ENCODE measurements around the gene LRRC8E.
A peak's percentile ranks its signal among the peaks of the same experiment; 100 is the strongest.

LRRC8E gene

GRCh38 chr19:7860714-7861618 is 27.3 kb upstream of the LRRC8E start:
- Histone ChIP-seq H3K9ac (ENCODE audit: low read length in 5 of 5) (no peak overlapping the region), H3K4me3 (ENCODE audit: low read depth in 1 of 5, low read length in 5 of 5) (no peak overlapping the region), H3K27me3 (ENCODE audit: control insufficient read depth in 5 of 5, insufficient read depth in 4 of 5, low read length in 5 of 5) (peaks cover 0 to 33% (median 28%) of the 10 kb centered on the region in 5 donors), H3K9me3 (ENCODE audit: control insufficient read depth in 5 of 5, low read length in 5 of 5) (no peaks in the 10 kb centered on the region), H3K4me1 (ENCODE audit: control insufficient read depth in 5 of 5, insufficient read depth in 5 of 5, low read length in 5 of 5) (peaks cover 0 to 12% (median 7%) of the 10 kb centered on the region in 5 donors), H3K36me3 (ENCODE audit: control insufficient read depth in 5 of 5, insufficient read depth in 5 of 5, low read length in 5 of 5) (peaks cover 0 to 28% (median 10%) of the 10 kb centered on the region in 5 donors), H3K27ac (ENCODE audit: low read depth, low read length) (no peak overlapping the region)

DNA sequence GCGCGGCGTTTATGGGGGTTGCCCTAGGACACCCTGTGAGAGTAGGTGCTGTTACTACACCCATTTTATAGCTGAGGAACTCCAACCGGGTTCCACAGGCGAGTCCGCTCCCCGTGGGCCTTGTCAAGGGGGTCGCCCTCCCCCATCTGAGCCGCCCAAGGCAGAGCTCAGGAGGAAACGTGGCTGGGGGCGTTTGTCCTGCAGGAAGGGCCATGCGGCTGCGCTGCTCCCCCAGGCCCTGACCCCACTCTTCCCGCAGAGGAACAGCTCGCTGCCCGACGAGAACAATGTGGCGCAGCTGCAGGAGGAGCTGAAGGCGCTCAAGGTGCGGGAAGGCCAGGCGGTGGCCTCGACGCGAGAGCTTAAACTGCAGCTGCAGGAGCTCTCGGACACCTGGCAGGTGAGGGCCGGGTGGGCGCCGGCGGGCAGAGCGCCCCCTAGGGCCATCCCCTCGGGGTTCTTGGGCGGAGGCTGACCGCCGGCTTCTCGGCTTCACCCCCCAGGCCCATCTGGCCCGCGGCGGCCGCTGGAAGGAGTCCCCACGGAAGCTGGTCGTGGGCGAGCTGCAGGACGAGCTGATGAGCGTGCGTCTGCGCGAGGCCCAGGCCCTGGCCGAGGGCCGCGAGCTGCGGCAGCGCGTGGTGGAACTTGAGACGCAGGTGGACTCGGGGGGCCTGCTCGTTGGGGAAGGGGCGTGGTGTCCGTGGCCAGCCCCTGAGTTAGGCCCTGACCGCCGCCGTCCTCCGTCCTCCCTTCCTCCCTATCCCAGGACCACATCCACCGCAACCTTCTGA is 26.5 kb upstream of the LRRC8E start:
- Histone ChIP-seq H3K27me3 (ENCODE audit: control insufficient read depth in 5 of 5, insufficient read depth in 4 of 5, low read length in 5 of 5) (peaks cover 0 to 38% (median 34%) of the 10 kb centered on the region in 5 donors), H3K4me3 (ENCODE audit: low read depth in 1 of 5, low read length in 5 of 5) (peak overlapping the region in 1 of 5 donors; percentile 44), H3K27ac (ENCODE audit: low read depth, low read length) (no peak overlapping the region), H3K9me3 (ENCODE audit: control insufficient read depth in 5 of 5, low read length in 5 of 5) (no peaks in the 10 kb centered on the region), H3K9ac (ENCODE audit: low read length in 5 of 5) (no peak overlapping the region), H3K36me3 (ENCODE audit: control insufficient read depth in 5 of 5, insufficient read depth in 5 of 5, low read length in 5 of 5) (peaks cover 0 to 27% (median 10%) of the 10 kb centered on the region in 5 donors), H3K4me1 (ENCODE audit: control insufficient read depth in 5 of 5, insufficient read depth in 5 of 5, low read length in 5 of 5) (peaks cover 0 to 12% (median 7%) of the 10 kb centered on the region in 5 donors)

DNA sequence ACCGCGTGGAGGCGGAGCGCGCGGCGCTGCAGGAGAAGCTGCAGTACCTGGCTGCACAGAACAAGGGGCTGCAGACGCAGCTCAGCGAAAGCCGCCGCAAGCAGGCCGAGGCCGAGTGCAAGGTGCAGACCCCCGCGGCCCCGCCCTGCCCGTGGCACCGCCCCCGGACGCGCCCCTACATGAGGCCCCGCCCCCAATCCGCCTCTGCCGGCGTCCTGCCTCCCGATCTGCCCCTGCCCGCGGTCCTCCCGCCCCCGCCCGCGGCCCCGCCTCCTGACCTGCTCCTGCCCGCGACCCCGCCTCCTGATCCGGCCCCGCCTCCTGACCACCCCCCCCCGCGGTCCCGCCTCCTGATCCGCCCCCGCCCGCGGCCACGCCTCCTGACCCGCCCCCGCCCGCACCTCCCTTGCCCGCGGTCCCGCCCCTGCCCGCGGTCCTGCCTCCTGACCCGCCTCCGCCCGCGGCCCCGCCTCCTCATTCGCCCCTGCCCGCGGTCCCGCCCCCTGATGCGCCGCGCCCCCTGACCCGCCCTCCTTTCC is 25.8 kb upstream of the LRRC8E start:
- H3K27me3 ChIP-seq (ENCODE audit: control insufficient read depth in 5 of 5, insufficient read depth in 4 of 5, low read length in 5 of 5) = peaks cover 3 to 45% (median 40%) of the 10 kb centered on the region in 5 donors
- peaks cover 0 to 27% (median 10%) of the 10 kb centered on the region in 5 donors for H3K36me3 ChIP-seq (ENCODE audit: control insufficient read depth in 5 of 5, insufficient read depth in 5 of 5, low read length in 5 of 5)
- H3K9me3 ChIP-seq (ENCODE audit: control insufficient read depth in 5 of 5, low read length in 5 of 5) = no peaks in the 10 kb centered on the region
- peaks cover 0 to 12% (median 7%) of the 10 kb centered on the region in 5 donors for H3K4me1 ChIP-seq (ENCODE audit: control insufficient read depth in 5 of 5, insufficient read depth in 5 of 5, low read length in 5 of 5)
- no peak overlapping the region for H3K9ac ChIP-seq (ENCODE audit: low read length in 5 of 5)
- H3K4me3 ChIP-seq (ENCODE audit: low read depth in 1 of 5, low read length in 5 of 5) = peak overlapping the region in 1 of 5 donors; percentile 44
- H3K27ac ChIP-seq (ENCODE audit: low read depth, low read length) = no peak overlapping the region

DNA sequence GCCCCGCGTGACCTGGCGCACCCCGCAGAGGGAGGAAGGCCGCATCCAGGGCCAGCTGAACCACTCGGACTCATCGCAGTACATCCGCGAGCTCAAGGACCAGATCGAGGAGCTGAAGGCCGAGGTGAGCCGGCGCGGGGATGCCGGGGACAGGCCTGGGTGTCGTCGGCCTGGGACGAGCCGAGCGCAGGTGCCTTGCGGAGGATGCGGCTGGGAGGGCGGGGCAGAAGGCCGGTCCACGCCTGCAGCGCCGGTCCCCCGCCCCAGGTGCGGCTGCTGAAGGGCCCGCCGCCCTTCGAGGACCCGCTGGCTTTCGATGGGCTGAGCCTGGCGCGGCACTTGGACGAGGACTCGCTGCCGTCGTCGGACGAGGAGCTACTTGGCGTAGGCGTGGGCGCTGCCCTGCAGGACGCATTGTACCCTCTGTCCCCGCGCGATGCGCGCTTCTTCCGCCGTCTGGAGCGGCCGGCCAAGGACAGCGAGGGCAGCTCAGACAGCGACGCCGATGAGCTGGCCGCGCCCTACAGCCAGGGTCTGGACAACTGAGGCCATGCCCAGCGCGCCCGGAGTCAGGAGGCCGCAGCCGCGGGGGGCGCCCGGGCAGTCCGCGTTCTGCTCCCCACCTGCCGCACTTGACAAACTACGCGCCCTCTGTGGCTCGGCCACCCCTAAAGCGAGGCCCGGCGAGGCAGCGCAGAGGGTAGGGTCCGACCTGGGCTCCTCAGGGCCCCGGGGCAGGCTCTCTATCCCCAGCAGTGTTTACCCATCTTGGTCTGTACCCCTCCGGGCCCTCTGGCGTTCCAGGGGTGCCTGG is 24.9 kb upstream of the LRRC8E start:
- Histone ChIP-seq H3K9me3 (ENCODE audit: control insufficient read depth in 5 of 5, low read length in 5 of 5) (no peaks in the 10 kb centered on the region), H3K4me1 (ENCODE audit: control insufficient read depth in 5 of 5, insufficient read depth in 5 of 5, low read length in 5 of 5) (peaks cover 0 to 14% (median 9%) of the 10 kb centered on the region in 5 donors), H3K36me3 (ENCODE audit: control insufficient read depth in 5 of 5, insufficient read depth in 5 of 5, low read length in 5 of 5) (peaks cover 0 to 26% (median 10%) of the 10 kb centered on the region in 5 donors), H3K27ac (ENCODE audit: low read depth, low read length) (no peak overlapping the region), H3K27me3 (ENCODE audit: control insufficient read depth in 5 of 5, insufficient read depth in 4 of 5, low read length in 5 of 5) (peaks cover 4 to 48% (median 42%) of the 10 kb centered on the region in 5 donors), H3K4me3 (ENCODE audit: low read depth in 1 of 5, low read length in 5 of 5) (no peak overlapping the region), H3K9ac (ENCODE audit: low read length in 5 of 5) (no peak overlapping the region)

GRCh38 chr19:7863971-7864689 is 24.2 kb upstream of the LRRC8E start:
- Histone ChIP-seq H3K4me1 (ENCODE audit: control insufficient read depth in 5 of 5, insufficient read depth in 5 of 5, low read length in 5 of 5) (peaks cover 0 to 22% (median 16%) of the 10 kb centered on the region in 5 donors), H3K36me3 (ENCODE audit: control insufficient read depth in 5 of 5, insufficient read depth in 5 of 5, low read length in 5 of 5) (peaks cover 0 to 23% (median 8%) of the 10 kb centered on the region in 5 donors), H3K27ac (ENCODE audit: low read depth, low read length) (no peak overlapping the region), H3K9me3 (ENCODE audit: control insufficient read depth in 5 of 5, low read length in 5 of 5) (no peaks in the 10 kb centered on the region), H3K27me3 (ENCODE audit: control insufficient read depth in 5 of 5, insufficient read depth in 4 of 5, low read length in 5 of 5) (peaks cover 6 to 48% (median 43%) of the 10 kb centered on the region in 5 donors), H3K9ac (ENCODE audit: low read length in 5 of 5) (no peak overlapping the region), H3K4me3 (ENCODE audit: low read depth in 1 of 5, low read length in 5 of 5) (no peak overlapping the region)

DNA sequence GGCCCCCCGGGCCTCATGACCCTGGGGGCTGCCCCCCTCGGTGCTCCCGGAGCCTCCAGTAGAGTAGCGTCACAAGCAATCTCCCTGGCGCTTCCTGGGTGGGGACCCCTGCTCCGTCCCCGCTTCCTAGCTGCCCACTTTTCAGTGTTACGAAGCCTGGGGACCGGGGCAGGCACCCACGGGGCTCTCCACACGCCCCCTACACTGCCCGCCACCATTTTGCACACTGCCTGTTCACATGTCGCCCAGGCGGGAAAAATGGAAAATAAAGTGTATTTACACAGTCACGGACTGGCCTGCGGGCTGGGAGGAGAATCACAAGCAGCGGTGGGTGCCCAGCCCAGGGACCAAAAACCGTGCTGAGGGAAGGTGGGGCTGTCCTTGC is 23.6 kb upstream of the LRRC8E start:
- Histone ChIP-seq H3K9ac (ENCODE audit: low read length in 5 of 5) (no peak overlapping the region), H3K27me3 (ENCODE audit: control insufficient read depth in 5 of 5, insufficient read depth in 4 of 5, low read length in 5 of 5) (peaks cover 6 to 48% (median 40%) of the 10 kb centered on the region in 5 donors), H3K4me3 (ENCODE audit: low read depth in 1 of 5, low read length in 5 of 5) (no peak overlapping the region), H3K27ac (ENCODE audit: low read depth, low read length) (no peak overlapping the region), H3K36me3 (ENCODE audit: control insufficient read depth in 5 of 5, insufficient read depth in 5 of 5, low read length in 5 of 5) (peaks cover 0 to 17% (median 3%) of the 10 kb centered on the region in 5 donors), H3K4me1 (ENCODE audit: control insufficient read depth in 5 of 5, insufficient read depth in 5 of 5, low read length in 5 of 5) (peaks cover 0 to 27% (median 21%) of the 10 kb centered on the region in 5 donors), H3K9me3 (ENCODE audit: control insufficient read depth in 5 of 5, low read length in 5 of 5) (no peaks in the 10 kb centered on the region)

GRCh38 chr19:7865262-7865911 is 22.9 kb upstream of the LRRC8E start:
- Histone ChIP-seq H3K27ac (ENCODE audit: low read depth, low read length) (no peak overlapping the region), H3K27me3 (ENCODE audit: control insufficient read depth in 5 of 5, insufficient read depth in 4 of 5, low read length in 5 of 5) (peaks cover 6 to 46% (median 40%) of the 10 kb centered on the region in 5 donors), H3K4me3 (ENCODE audit: low read depth in 1 of 5, low read length in 5 of 5) (no peak overlapping the region), H3K36me3 (ENCODE audit: control insufficient read depth in 5 of 5, insufficient read depth in 5 of 5, low read length in 5 of 5) (peaks cover 0 to 13% (median 2%) of the 10 kb centered on the region in 5 donors), H3K9me3 (ENCODE audit: control insufficient read depth in 5 of 5, low read length in 5 of 5) (no peaks in the 10 kb centered on the region), H3K4me1 (ENCODE audit: control insufficient read depth in 5 of 5, insufficient read depth in 5 of 5, low read length in 5 of 5) (peaks cover 0 to 32% (median 22%) of the 10 kb centered on the region in 5 donors), H3K9ac (ENCODE audit: low read length in 5 of 5) (no peak overlapping the region)

GRCh38 chr19:7866399-7867091 is 21.8 kb upstream of the LRRC8E start:
- Histone ChIP-seq H3K9me3 (ENCODE audit: control insufficient read depth in 5 of 5, low read length in 5 of 5) (no peaks in the 10 kb centered on the region), H3K9ac (ENCODE audit: low read length in 5 of 5) (no peak overlapping the region), H3K4me3 (ENCODE audit: low read depth in 1 of 5, low read length in 5 of 5) (no peak overlapping the region), H3K27me3 (ENCODE audit: control insufficient read depth in 5 of 5, insufficient read depth in 4 of 5, low read length in 5 of 5) (peaks cover 6 to 35% (median 30%) of the 10 kb centered on the region in 5 donors), H3K4me1 (ENCODE audit: control insufficient read depth in 5 of 5, insufficient read depth in 5 of 5, low read length in 5 of 5) (peaks cover 0 to 36% (median 30%) of the 10 kb centered on the region in 5 donors), H3K36me3 (ENCODE audit: control insufficient read depth in 5 of 5, insufficient read depth in 5 of 5, low read length in 5 of 5) (peaks cover 0 to 5% (median 0%) of the 10 kb centered on the region in 5 donors), H3K27ac (ENCODE audit: low read depth, low read length) (no peak overlapping the region)
